HG02973 (cell line): ENCODE results near the gene GPX6.
"Not testable (repeated sequence)": the region's sequence is repeated elsewhere in the genome, so short reads cannot be mapped to it uniquely, and the experiment has no call there.

Source experiments
- ATAC-seq: cut with Tn5 transposase; IDR thresholded peaks from one replicate; pipeline ENCODE4 v1.9.1; 2021; ENCODE audit warnings: moderate library complexity; ENCODE audit not compliant: unreplicated experiment

GPX6 gene

GRCh38 chr6:28486533-28486932, 29.1 kb downstream of the GPX6 start:
- ATAC-seq, result no peak

DNA sequence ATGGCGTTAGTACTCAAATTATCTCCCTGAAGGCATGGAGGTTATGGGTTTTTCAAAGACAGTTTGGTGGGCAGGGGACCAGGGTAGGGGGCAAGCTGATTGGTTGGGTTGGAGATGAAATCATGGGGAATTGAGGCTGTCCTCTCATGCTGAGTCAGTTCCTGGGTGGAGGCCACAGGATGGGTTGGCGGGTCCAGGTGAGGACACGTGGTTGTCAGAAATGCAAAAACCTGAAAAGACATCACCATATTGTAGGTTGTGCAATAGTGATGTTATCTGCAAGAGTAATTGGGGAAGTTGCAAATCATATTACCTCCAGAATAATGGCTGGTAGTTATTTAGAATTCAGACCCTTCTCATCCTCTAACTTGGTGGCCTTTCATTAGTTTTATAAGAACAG, 30.1 kb downstream of the GPX6 start:
- ATAC-seq, result no peak

DNA sequence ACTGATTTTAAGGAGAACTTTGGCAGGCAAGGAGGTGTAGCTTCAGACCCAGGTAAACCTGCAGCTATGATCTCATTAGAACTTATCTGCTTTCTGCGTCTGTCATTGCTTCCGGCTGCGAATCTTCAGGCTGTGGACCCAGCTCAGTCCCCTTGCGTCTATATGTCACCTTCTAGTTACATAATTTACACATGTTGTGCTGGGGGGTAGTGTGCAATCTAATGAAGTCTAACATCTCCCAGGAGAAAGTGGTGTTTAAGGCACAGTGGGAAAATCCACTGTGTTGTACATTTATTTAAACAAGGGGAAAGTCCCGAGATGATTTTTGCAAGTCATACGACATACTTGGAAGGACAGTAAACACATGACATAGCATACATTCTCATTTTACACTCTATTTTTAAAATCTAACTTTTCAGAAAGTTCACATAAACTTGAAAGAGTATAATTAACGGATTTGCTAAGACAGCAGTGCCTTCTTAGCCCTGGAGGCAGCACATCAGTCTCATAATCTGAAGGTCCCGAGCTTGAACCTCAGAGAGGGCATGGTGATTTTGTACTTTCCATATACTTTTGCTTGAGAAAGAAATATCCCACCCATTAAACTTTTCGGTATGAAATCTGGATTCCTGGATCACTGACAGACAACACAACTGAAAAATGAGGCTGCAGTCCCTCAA, 35.2 kb downstream of the GPX6 start:
- no peak for ATAC-seq

DNA sequence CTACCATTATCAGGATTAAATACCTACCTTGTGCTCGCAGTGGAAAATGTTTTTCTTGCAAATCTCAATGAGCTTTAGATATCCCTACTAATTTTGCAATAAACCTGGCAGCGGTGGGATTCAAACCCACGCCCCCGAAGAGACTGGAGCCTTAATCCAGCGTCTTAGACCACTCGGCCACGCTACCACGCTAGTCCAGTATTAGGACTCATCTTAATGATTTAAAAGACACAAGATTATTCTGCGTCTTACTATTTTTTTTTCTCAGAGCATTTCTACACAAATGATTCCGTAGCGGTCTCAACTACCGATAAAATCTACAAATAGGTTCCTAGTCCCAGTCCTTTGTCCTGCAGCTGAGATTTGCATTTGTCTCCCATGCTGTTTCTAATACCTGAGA, 37.1 kb downstream of the GPX6 start:
- no peak for ATAC-seq

DNA sequence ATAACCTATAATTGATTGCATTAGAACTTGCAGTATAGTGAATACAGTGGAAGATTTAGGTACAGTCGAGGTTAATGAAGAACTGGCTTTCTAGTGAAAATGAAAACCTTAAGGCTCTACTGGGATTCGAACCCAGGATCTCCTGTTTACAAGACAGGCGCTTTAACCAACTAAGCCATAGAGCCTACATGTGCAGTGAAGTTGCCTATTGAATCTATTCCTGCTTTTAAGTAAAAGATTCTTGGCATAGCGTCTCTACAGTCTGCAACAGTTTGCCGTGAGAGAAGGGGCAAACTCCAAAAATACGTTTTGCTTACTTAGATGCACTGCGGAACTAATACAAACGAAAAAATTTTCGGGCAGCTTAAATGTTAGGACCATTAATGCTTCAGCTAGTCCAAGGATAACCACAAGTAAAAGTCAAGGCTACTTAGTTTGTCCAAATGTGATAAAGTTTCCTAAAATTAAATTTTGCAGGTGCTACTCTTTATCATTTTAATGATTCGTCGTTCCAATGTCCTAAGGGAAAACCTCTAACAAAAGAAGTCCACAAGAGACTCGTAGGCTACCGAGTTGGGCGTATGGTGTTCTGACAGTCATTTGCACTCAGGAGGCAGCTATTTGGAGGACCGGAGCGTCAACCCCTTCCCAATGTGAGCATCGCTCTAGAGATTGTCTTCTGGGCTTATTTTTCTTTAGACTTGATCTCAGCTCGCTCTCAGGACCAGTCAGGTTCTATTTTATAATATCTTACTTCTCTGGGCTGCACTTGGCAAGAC, 41.0 kb downstream of the GPX6 start:
- peak; percentile 63 for ATAC-seq

GRCh38 chr6:28469153-28469745, 46.3 kb downstream of the GPX6 start:
- not testable (repeated sequence) for ATAC-seq

GRCh38 chr6:28468056-28468455, 47.5 kb downstream of the GPX6 start:
- ATAC-seq, result no peak

GRCh38 chr6:28462401-28462800, 53.2 kb downstream of the GPX6 start:
- no peak for ATAC-seq

- ATAC-seq, result no peak
These were observed 57.0 kb downstream of the GPX6 start for GRCh38 chr6:28458568-28458967.
